Spleen (tissue), 11 donors: ENCODE results near the gene CD79A. TPM values are rescaled to one million over a fixed set of nuclear protein-coding genes. Genes with fewer than 3 reads are reported as not detected.

Experiments
- DNase-seq: peaks from one replicate; pipeline ENCODE4 v3.0.0-alpha.2; 2020
- H3K27ac ChIP-seq, 8 donors: fragments of 200-600 bp; sonication (generic) in 7 of 8; 1 replicate in 4 of 8; 2 replicates in 4 of 8; pipeline versions ENCODE4 v1.5.0 to v1.8.0; 2016 to 2021; ENCODE audit warnings: inconsistent platforms in 4 of 8, mild to moderate bottlenecking in 4 of 8, moderate library complexity in 1 of 8
- H3K27me3 ChIP-seq, 7 donors: fragments of 200-600 bp; sonication (generic) in 6 of 7; replicated peaks in 1 of 7; 1 replicate in 4 of 7; 2 replicates in 3 of 7; pipeline versions ENCODE4 v1.5.0 to v1.8.0; 2016 to 2021; ENCODE audit warnings: inconsistent platforms in 3 of 7, mild to moderate bottlenecking in 1 of 7
- H3K36me3 ChIP-seq, 6 donors: fragments of 200-600 bp; sonication (generic) in 5 of 6; 1 replicate in 4 of 6; 2 replicates in 2 of 6; pipeline versions ENCODE4 v1.5.0 to v1.8.0; 2016 to 2021; ENCODE audit warnings: inconsistent platforms in 2 of 6
- H3K4me1 ChIP-seq, 6 donors: fragments of 200-600 bp; sonication (generic) in 5 of 6; 1 replicate in 3 of 6; 2 replicates in 3 of 6; pipeline versions ENCODE4 v1.5.0 to v1.8.0; 2016 to 2021; ENCODE audit warnings: inconsistent platforms in 3 of 6
- H3K4me3 ChIP-seq, 8 donors: fragments of 200-600 bp; sonication (generic) in 7 of 8; 1 replicate in 4 of 8; 2 replicates in 4 of 8; pipeline versions ENCODE4 v1.5.0 to v1.8.0; 2016 to 2021; ENCODE audit warnings: inconsistent platforms in 4 of 8, mild to moderate bottlenecking in 4 of 8, moderate library complexity in 2 of 8
- H3K9me3 ChIP-seq, 8 donors: fragments of 200-600 bp; sonication (generic) in 7 of 8; 1 replicate in 4 of 8; 2 replicates in 4 of 8; pipeline versions ENCODE4 v1.5.0 to v1.8.0; 2016 to 2021; ENCODE audit warnings: inconsistent platforms in 4 of 8
- CTCF ChIP-seq, 11 experiments: fragments of 200-600 bp in 7 of 11; fragments of 450-650 bp in 4 of 11; sonication (generic) in 4 of 11; IDR thresholded peaks in 8 of 11; conservative IDR thresholded peaks in 3 of 11; 1 replicate in 7 of 11; 2 replicates in 4 of 11; pipeline versions ENCODE4 v1.4.0 to v1.8.0; 2016 to 2021; ENCODE audit warnings: antibody characterized with exemption in 11 of 11, inconsistent platforms in 4 of 11, mild to moderate bottlenecking in 1 of 11
- POLR2A ChIP-seq, 3 donors: fragments of 450-650 bp; IDR thresholded peaks; one replicate each; pipeline ENCODE4 v1.5.1; 2017; ENCODE audit warnings: antibody characterized with exemption in 3 of 3, mild to moderate bottlenecking in 1 of 3
- POLR2AphosphoS5 ChIP-seq, 3 donors: sonication (generic); formaldehyde crosslinking; IDR thresholded peaks; one replicate each; pipeline ENCODE4 v1.5.1; 2017; ENCODE audit warnings: antibody characterized with exemption in 3 of 3
- WGBS, 5 donors: extraction: QIAGEN DNeasy Blood & Tissue Kit in 3 of 5; methylation state at CpG; one replicate each; pipeline versions ENCODE4 v1.1.5 to v1.1.7; 2013 to 2018; 5-methylcytosine and 5-hydroxymethylcytosine counted together
- intact Hi-C: fragments of 100-400 bp; cut with DNase I; formaldehyde crosslinking; loops from one replicate; pipeline ENCODE4 v1.15.0; 2023; ENCODE audit warnings: low total_unique reads
- polyA plus RNA-seq, 3 donors: library from polyadenylated mRNA; stranded (reverse); fragments of 200-250 nt; gene quantifications; one replicate each; pipeline ENCODE4 v1.2.1, GENCODE V29; 2013
- total RNA-seq, 7 donors: library from RNA; depleted of rRNA in 3 of 7; stranded (reverse); fragments of >200 nt in 3 of 7; fragmentation: NEBNext Ultra II Directional in 4 of 7; extraction: Animal tissue kit (Norgen Biotek cat#: 25700) in 4 of 7; gene quantifications; one replicate each; pipeline versions ENCODE4 v1.1.0 to v1.2.1, GENCODE V29; 2016 to 2021
- donor health status: healthy with polysubstance abuse.
- donor health status: DM: no; HTN: no; CAD: no; lungs with moderate emphysema.
- donor health status: DM: no; HTN: no; CAD: no.
- donor health status: Bipolar disorder and iron deficiency.
- donor health status: healthy.
- donor health status: DM: no; HTN: no; CAD: no.
- donor health status: DM: yes; HTN: yes; CAD: no.

Gene CD79A
- total and polyA plus RNA-seq, 10 donors: 222 to 1,033 (median 311) TPM

GRCh38 chr19:41859618-41860418, 17.3 kb upstream of the CD79A start, which contains the start of gene RPS19:
RPS19 (plus strand) TSS chr19:41860255; CDS start chr19:41860775, 520 bp downstream.
- TF ChIP-seq POLR2A (IDR thresholded peaks at IDR 0.05): peak; percentile 48 to 75 (median 51)
- TF ChIP-seq POLR2AphosphoS5 (IDR thresholded peaks at IDR 0.05): peak; percentile 94 to 96 (median 96)
- peak; percentile 53 to 95 (median 84) for TF ChIP-seq CTCF (IDR thresholded peaks at IDR 0.05 in 8 of 11, conservative IDR thresholded peaks at IDR 0.05 in 3 of 11)
- H3K4me3 ChIP-seq: peak within 1 kb of the TSS; percentile 58 to 99 (median 96)
- H3K36me3 ChIP-seq: peaks cover 6 to 41% (median 37%) of the 10 kb centered on the region in 6 donors
- peaks cover 31 to 56% (median 52%) of the 10 kb centered on the region in 6 donors for H3K4me1 ChIP-seq
- 0 to 1% (median 0%) methylated on average over 46 to 76 of the region's 76 CpGs for WGBS, 5 donors
- no peaks in the 10 kb centered on the region for H3K27me3 ChIP-seq
- H3K27ac ChIP-seq: peak within 1 kb of the TSS; percentile 92 to 99 (median 96)
- H3K9me3 ChIP-seq: no peaks in the 10 kb centered on the region
- intact Hi-C loops: no loop called here
- DNase-seq: peak; percentile 99

GRCh38 chr19:41860419-41861115, 16.5 kb upstream of the CD79A start:
- peak overlapping the region; percentile 58 to 99 (median 96) for H3K4me3 ChIP-seq
- H3K27ac ChIP-seq: peak overlapping the region; percentile 92 to 99 (median 96)
- no peaks in the 10 kb centered on the region for H3K27me3 ChIP-seq
- TF ChIP-seq POLR2AphosphoS5 (IDR thresholded peaks at IDR 0.05) (no peak), POLR2A (IDR thresholded peaks at IDR 0.05) (no peak), CTCF (IDR thresholded peaks at IDR 0.05 in 8 of 11, conservative IDR thresholded peaks at IDR 0.05 in 3 of 11) (no peak)
- DNase-seq: no peak
- peaks cover 31 to 63% (median 59%) of the 10 kb centered on the region in 6 donors for H3K4me1 ChIP-seq
- WGBS, 5 donors: 0 to 1% (median 1%) methylated on average over 18 to 45 of the region's 45 CpGs
- no peaks in the 10 kb centered on the region for H3K9me3 ChIP-seq
- H3K36me3 ChIP-seq: peaks cover 6 to 48% (median 44%) of the 10 kb centered on the region in 6 donors
- intact Hi-C loops: no loop called here

- intact Hi-C loops: no loop called here
- Histone ChIP-seq H3K4me1 (peaks cover 34 to 70% (median 65%) of the 10 kb centered on the region in 6 donors), H3K9me3 (no peaks in the 10 kb centered on the region), H3K4me3 (peak overlapping the region; percentile 58 to 99 (median 96)), H3K36me3 (peaks cover 6 to 55% (median 46%) of the 10 kb centered on the region in 6 donors), H3K27me3 (no peaks in the 10 kb centered on the region), H3K27ac (peak overlapping the region in 7 of 8 donors; percentile 92 to 99 (median 96))
- peak; percentile 5 for DNase-seq
- 24 to 49% (median 27%) methylated on average over 6 to 9 of the region's 9 CpGs for WGBS, 5 donors
- TF ChIP-seq POLR2A (IDR thresholded peaks at IDR 0.05): no peak
- TF ChIP-seq POLR2AphosphoS5 (IDR thresholded peaks at IDR 0.05): no peak
- no peak for TF ChIP-seq CTCF (IDR thresholded peaks at IDR 0.05 in 8 of 11, conservative IDR thresholded peaks at IDR 0.05 in 3 of 11)
Measured at GRCh38 chr19:41861116-41861768, 15.8 kb upstream of the CD79A start.
